Germinal center (tissue), 1 donor: ENCODE data around the gene USP34.

Experiments
- DNase-seq: peaks from one replicate; pipeline ENCODE4 v3.0.0; 2012; ENCODE audit warnings: mixed read lengths, low spot score

The USP34 gene

DNA sequence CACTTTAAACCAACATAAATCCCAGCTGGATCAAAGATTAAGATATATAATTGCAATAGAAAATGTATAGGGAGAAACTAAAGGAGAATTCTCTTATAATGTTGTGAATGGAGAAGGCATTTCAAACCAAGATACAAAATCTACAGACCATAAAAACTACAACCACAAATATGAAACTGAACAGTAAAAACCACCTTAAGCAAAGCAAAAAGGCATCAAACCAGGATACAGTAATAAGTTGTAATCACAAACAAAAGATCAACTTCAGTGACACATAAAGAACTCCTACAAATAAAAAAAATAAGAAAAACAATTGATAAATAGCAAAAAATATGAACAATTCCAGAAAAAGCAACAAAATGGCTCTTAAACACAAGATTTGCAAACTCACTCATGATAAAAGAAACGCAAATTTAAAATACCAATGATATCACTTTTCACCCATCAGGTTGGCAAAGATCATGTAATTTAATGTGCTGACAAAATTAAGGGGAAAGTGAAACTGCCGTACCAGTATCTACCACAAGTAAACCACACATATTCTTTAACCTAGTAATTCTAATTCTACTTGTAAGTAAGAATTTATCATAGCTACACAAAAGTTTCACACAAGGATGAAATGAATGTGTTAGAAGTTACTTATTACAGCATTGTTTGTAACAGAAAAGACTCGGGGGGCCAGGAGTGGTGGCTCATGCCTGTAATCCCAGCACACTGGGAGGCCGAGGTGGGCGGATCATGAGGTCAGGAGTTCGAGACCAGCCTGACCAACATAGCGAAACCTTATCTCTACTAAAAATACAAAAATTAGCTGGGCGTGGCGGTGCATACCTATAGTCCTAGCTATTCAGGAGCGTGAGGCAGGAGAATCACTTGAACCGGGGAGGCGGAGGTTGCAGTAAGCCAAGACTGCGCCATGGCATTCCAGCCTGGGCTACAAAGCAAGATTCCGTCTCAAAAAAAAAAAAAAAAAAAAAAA lies 101.9 kb downstream of the USP34 start:
- DNase-seq = peak; percentile 11

GRCh38 chr2:61367177-61367576 lies 103.7 kb downstream of the USP34 start:
- no peak for DNase-seq

GRCh38 chr2:61363580-61363979 lies 107.3 kb downstream of the USP34 start:
- no peak for DNase-seq

DNA sequence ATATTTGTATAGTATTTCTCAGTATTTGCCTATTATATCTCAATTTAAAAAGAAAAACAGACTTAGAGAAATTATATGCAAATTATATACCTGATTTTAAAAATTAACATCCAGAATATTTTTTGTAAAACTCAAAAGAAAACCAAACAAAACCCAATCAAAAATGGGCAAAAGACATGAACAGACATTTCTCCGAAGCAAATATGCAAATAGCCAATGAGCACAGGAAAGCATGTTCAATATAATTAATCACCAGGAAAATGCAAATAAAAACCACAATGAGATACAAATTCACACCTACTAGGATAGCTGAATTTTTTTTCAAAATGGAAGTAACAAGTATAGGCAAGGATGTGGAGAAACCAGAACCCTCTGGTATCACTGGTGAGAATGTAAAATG lies 108.0 kb downstream of the USP34 start:
- no peak for DNase-seq

DNA sequence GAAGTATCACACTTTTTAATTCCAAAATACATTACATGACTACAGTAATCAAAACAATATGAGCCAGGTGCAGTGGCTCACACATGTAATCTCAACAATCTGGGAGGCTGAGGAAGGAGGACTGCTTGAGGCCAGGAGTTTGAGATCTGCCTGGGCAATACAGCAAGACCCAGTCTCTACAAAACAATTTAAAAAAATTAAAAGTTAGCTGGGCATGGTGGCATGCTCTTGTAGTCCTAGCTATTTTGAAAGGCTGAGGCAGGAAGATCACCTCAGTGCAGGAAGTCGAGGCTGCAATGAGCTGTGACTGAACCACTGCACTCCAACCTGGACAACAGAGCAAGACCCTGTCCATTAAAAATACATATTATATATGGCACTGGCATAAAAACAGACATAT lies 109.8 kb downstream of the USP34 start:
- DNase-seq = no peak

- DNase-seq = no peak
Observed at GRCh38 chr2:61359058-61359457, 111.8 kb downstream of the USP34 start.

GRCh38 chr2:61357681-61358080 lies 113.2 kb downstream of the USP34 start:
- DNase-seq = no peak

DNA sequence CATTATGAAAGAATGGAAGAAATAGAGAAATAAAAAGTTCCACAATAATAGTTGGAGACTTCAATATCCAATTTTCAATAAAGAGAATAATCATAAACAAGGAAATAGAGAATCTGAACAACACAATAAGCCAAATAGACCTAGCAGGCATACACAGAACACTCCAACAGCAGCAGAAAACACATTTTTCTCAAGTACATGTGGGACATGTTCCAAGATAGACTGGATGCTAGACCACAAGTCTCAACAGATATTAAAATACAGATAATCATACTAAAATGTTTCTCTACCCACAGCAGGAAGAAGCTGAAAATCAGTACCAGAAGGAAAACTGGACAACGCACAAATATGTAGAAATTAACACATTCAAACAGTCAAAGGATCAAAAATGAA lies 113.9 kb downstream of the USP34 start:
- DNase-seq = no peak

GRCh38 chr2:61356261-61356957 lies 114.5 kb downstream of the USP34 start:
- DNase-seq = no peak

GRCh38 chr2:61354543-61355197 lies 116.2 kb downstream of the USP34 start:
- DNase-seq = no peak

GRCh38 chr2:61353909-61354308 lies 117.0 kb downstream of the USP34 start:
- DNase-seq = no peak

GRCh38 chr2:61350777-61351176 lies 120.1 kb downstream of the USP34 start:
- no peak for DNase-seq

GRCh38 chr2:61343141-61343540 lies 127.7 kb downstream of the USP34 start:
- no peak for DNase-seq

DNA sequence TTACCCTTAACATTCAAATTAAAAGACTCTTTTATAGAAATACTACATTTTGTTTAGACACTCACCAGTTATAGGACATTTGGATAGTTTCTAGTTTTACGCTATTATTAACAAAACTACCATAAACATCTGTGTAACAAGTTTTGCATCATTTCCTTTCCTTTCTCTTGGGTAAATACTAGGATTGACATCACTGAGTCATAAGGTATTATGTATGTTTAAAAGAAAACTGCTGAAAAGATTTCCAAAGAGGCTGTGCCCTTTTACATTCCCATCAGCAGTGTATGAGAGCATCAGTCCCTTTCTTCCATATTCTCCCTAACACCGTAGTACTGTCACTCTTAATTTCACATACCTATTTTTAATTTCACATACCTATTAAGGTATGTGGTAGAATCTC lies 130.6 kb downstream of the USP34 start:
- no peak for DNase-seq

GRCh38 chr2:61338447-61338846 lies 132.4 kb downstream of the USP34 start:
- DNase-seq = no peak

DNA sequence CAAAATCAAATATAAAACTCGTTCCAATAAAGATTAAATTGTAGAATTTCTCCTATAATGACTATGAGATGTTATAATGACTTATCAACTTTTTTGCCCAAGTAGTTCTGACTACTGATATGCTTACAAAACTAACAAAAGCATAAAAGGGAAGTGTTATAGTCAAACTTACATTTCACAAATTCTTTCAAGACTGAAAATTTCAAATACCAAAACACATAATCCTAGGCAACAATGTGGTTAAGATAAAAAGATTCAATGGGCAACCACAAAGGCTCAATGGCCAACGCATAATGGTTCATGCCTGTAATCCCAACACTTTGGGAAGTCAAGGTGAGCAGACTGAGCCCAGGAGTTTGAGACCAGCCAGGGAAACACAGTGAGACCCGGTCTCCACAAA lies 135.7 kb downstream of the USP34 start:
- no peak for DNase-seq

DNA sequence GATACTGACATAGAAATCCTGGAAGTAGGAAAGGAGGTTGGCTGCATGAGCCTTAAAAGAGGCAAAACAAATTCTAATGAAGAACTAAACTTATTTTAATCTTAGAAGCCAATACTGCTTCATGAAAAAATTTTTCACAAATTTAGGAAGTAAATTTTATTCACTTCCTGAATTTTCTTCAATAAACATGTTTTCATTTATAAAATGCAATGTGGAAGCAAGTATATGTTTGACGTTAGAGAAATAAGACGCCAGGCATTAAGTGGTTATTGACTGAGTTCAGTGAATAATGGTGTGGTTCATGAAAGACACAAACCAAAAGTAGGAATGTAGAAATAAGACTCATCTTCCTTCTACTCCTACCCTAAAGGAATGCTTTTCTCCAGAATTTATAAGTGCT lies 136.4 kb downstream of the USP34 start:
- no peak for DNase-seq

DNA sequence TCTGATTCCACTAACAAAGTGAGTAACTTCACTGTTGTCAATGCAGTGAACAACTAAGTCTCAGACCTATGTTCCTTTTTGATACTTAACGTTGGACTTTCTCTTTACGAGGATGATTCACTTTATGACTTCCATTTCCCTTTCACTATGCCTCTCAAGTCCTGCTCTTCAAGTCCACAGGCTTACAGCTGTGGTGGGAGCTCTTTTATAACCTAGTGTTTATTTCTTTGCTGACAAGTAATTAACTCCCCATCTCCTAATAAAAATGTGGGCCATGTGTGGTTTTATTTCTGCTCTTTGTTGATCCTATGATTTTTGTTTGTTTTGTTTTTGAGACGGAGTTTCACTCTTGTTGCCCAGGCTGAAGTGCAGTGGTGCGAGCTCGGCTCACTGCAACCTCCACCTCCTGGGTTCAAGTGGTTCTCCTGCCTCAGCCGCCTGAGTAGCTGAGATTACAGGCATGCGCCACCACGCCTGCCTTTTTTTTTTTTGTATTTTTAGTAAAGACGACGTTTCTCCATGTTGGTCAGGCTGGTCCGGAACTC lies 142.1 kb downstream of the USP34 start:
- DNase-seq = no peak

DNA sequence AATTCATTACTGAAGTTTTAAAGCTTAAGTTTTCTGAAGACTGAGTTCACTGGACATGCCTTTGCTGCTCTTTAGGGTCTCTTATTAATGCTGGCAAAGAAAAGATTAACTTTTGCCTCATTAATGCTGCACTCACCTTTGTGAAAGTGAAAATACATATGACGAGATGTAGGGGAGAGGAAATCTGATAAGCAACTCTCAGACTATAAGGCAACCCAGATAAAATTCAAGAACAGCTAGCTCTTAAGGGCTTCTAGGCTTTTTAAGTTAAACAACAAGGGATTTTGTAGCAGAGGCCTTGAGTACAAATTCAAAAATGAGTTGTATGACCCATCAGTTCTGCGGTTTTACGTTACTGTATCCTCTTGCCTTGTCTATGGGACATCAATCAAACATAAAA lies 143.7 kb downstream of the USP34 start:
- DNase-seq = no peak

- DNase-seq = no peak
Observed at GRCh38 chr2:61326423-61326822, 144.5 kb downstream of the USP34 start.

- no peak for DNase-seq
Observed at GRCh38 chr2:61320181-61320580, 150.7 kb downstream of the USP34 start.

- no peak for DNase-seq
Observed at GRCh38 chr2:61318553-61318952, 152.3 kb downstream of the USP34 start.

GRCh38 chr2:61295981-61296380 lies 174.9 kb downstream of the USP34 start:
- no peak for DNase-seq
